ENCODE results near the gene EIF2S2.

The EIF2S2 gene

DNA sequence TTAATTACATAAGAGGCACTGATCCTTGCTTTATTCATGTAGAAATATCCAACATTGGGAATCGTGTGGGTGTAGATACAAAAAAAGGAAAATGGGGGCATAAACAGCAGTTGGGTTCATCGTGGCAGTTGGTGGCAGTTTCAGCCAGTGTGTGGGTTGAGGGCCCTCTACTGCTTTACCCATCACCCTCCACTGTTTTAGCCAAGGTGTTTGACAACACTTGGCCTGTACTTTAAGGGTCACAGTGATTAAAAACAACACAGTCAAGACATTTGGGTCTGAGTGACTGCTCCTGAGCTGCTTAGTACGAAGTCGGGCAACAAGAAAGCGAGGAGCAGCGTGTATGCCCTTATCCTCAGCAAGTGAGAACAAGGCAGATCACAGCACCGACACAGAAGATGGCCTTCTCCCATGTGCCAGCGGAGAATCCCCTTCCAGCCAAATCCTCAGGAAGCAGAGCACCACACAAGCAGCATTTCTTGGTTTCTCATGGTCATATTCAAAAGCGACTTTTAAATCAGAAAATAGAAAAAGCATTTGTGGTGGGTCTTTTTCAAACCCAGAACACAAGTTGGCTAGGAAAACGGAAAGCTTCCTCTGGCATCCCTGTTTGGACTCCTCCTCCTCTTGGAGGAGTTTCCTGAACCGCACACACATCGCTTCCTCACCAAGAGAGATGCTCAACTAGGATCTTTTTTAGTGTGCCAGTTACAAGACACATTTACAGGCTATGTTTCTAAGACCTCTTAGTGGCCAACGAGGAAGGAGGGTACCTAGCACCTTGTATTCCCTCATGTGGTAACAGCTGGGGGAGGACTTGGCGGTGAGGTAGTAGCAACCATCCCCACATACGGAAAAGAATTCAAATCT lies 23.5 kb downstream of the EIF2S2 start:
- DNase-seq (ENCODE audit: low spot score), result no peak

DNA sequence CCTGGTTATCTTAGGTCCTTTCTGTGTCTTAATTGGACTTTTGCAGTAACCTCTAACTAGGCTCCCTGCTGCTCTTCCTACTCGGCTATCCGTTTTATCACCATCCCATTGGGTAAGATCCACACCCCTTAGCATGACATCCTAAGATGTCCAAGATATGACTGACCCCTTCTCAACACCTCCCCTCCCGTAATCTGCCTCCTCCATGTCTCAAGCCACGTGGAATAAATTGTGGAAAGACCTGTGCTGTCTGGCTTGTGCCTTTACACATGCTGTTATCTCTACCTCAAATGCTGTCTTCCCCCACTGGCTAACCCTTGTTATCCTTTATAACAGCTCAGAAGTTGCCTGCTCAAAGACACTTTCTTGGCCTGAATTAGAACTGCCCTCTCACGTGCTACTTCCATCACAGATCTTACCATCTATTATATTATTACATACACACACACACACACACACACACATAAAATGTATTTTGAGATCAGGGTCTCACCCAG lies 26.5 kb downstream of the EIF2S2 start:
- no peak for DNase-seq (ENCODE audit: low spot score)

GRCh38 chr20:34084227-34084923 lies 27.7 kb downstream of the EIF2S2 start:
- DNase-seq (ENCODE audit: low spot score), result no peak

- DNase-seq (ENCODE audit: low spot score), result no peak
Observed at GRCh38 chr20:34083781-34084180, 28.3 kb downstream of the EIF2S2 start.

- DNase-seq (ENCODE audit: low spot score), result no peak
Observed at GRCh38 chr20:34083137-34083536, 28.9 kb downstream of the EIF2S2 start.

DNA sequence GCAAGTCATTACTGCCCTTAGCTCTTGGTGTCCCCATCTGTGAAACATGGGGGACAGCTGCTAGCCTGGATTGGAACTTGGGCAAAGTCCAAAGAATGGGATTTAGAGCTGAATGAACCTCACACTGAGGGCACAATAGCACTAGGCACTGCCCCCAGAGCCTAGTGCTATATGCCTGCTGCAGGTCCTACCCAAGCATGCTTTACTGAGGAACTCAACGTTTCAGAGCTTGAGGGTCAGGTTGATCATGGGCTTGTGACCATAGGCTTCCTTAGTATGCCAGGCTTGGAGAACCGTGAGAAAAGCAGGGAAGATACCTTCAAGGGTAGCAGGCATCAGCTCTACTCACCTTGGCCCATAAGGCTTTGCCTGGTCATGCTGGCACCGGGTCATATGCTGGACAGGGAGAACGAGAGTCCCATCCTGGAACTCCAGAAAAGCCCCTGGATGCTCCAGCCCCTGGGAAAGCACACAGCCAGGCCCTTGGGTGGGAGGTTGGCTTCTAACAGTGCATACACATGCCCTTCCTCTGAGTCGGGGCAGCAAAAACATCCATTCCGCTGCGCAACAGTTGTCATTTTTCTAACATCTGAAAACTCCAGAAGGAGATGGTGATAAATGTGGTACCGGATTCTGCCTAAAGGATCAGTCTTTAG lies 29.7 kb downstream of the EIF2S2 start:
- DNase-seq (ENCODE audit: low spot score), result no peak

DNA sequence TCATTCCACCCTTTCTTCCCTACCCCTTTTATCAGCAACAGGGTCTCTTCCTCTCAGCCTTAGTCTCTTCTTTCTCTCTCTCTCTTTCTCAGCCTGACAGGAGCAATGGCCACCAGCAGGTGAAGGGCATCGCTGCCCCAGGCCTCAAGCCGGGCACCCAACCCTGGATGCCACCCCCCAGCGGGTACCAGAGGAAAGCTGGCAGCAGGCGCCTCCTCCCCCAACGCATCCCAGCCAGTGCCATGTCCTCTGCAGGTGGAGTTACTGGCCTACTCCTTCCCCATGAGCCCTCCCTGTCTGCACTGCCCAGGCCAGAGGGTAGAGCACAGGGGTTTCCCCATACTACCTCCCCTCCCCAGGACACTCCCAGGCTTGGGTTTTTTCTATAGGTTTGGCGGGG lies 32.2 kb downstream of the EIF2S2 start:
- DNase-seq (ENCODE audit: low spot score), result no peak

DNA sequence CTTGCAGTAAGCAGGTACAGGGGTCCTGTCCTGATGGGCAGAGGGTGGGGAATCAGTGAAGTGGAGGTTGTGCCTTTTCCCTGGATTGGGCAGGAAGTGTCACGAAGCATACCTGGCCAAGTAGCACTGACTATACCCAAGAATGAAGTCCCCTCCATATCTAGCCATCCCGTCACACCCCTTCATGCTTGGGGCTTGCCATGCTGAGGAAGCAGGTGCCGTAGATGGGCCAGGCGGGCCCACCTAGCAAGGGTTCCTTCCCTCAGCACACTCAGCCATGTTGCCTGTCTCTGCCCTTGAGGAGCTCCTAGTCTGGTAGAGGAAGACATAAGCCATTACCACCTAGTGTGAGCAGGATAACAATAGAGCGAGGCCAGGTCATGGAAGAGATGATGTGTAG lies 33.5 kb downstream of the EIF2S2 start:
- DNase-seq (ENCODE audit: low spot score), result no peak

- no peak for DNase-seq (ENCODE audit: low spot score)
Observed at GRCh38 chr20:34076952-34077351, 35.1 kb downstream of the EIF2S2 start.

DNA sequence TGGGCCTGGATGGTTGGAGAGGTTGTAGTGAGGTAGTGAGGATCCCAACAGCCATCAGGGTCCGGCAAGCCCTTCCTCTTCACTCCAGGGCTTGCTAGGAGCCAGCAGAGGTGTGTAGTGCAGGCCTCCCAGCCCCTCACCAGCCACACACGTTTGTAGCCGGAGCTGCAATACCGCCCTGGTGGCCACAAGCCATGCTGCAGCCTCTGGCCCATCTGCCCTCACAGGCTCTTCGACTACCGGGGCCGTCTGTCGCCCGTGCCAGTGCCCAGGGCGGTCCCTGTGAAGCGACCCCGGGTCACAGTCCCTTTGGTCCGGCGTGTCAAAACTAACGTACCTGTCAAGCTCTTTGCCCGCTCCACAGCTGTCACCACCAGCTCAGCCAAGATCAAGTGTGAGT lies 36.4 kb downstream of the EIF2S2 start:
- DNase-seq (ENCODE audit: low spot score), result peak; percentile 57

- DNase-seq (ENCODE audit: low spot score), result peak; percentile 63
Observed at GRCh38 chr20:34074101-34074760, 37.8 kb downstream of the EIF2S2 start.

DNA sequence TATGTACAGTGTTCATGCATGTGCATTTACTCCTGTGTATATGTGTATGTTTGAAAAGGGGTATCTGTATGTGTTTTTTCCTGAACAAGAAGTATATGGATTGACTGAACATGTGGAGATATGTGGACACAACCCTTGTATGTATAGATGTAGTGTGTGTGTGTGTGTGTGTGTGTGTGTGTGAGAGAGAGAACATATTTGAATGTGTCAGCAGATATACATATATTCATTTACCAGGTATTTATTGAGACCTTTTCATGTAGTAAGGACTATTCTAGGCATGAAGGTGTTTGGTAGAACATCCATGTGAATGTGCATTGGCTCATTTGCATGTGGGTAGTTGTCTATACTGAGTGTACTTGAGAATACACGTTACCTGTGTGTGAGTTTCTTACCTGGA lies 39.3 kb downstream of the EIF2S2 start:
- no peak for DNase-seq (ENCODE audit: low spot score)

DNA sequence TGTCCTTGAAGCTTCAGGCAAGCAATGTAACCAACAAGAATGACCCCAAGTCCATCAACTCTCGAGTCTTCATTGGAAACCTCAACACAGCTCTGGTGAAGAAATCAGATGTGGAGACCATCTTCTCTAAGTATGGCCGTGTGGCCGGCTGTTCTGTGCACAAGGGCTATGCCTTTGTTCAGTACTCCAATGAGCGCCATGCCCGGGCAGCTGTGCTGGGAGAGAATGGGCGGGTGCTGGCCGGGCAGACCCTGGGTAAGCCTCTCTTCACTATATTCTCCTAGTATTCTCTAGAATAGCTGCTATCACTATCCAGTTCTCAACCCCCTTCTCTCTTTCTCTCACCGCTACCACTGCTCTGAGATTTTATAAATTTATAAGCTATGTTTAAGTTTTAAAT lies 40.0 kb downstream of the EIF2S2 start:
- no peak for DNase-seq (ENCODE audit: low spot score)

- no peak for DNase-seq (ENCODE audit: low spot score)
Observed at GRCh38 chr20:34070859-34071258, 41.2 kb downstream of the EIF2S2 start.

- no peak for DNase-seq (ENCODE audit: low spot score)
Observed at GRCh38 chr20:34070079-34070439, 42.0 kb downstream of the EIF2S2 start.

- peak; percentile 79 for DNase-seq (ENCODE audit: low spot score)
Observed at GRCh38 chr20:34069341-34070078, 42.5 kb downstream of the EIF2S2 start.

DNA sequence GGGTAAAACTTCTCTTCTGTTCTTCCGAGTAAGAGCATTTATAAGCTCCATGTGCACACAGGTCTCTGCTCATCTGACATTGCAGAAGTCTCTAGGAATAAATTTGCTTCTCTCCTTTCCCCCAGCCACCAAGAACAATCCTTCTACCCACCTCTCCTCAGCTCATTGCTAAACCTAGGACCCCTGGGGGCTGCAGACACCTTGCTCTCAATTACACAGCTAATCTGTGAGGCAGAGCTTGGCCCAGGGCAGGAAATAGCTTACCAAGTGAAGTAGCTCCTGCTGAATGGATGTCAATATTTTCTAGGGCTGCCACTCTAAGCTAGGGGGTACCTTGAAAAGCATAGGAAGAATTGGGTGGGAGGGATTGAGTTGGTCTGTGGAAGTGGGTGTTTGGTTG lies 44.0 kb downstream of the EIF2S2 start:
- DNase-seq (ENCODE audit: low spot score), result no peak

GRCh38 chr20:34066476-34067090 lies 45.5 kb downstream of the EIF2S2 start:
- no peak for DNase-seq (ENCODE audit: low spot score)

DNA sequence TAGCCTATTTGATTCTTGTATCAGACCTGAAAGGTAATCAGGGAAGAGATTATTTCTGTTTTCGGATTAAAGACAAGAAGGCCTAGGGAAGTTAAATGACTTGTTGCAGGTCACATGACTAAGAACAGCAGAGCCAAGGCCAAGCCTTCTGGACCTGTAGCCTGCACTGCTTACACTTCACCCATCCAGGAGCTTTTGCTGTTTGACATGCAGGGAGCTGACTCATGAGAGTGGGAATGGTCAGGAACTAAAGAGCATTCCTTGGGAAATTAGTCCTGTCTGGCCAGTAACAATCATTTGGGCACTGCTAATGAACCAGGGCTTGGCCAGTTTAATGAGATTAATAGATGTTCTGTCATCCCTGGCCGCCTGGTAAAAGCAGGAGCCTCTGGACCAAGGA lies 46.8 kb downstream of the EIF2S2 start:
- no peak for DNase-seq (ENCODE audit: low spot score)

GRCh38 chr20:34064286-34064685 lies 47.8 kb downstream of the EIF2S2 start:
- DNase-seq (ENCODE audit: low spot score), result no peak
